GM23338 (cell line): ENCODE data around the gene SCN3A. TPM values are rescaled to one million over a fixed set of nuclear protein-coding genes. Genes with fewer than 3 reads are reported as not detected.

Experiments
- ATAC-seq: fragments of 200-7000 bp; cut with Tn5 transposase; 3 replicates; pipeline ENCODE4 v1.9.1; 2020
- DNase-seq: peaks from one replicate; pipeline ENCODE4 v3.0.0-alpha.2; 2015; ENCODE audit warnings: low spot score
- H2AFZ ChIP-seq: fragments of 200-600 bp; sonication (generic); 2 replicates; pipeline ENCODE4 v1.8.0; 2016; ENCODE audit warnings: antibody characterized with exemption, mild to moderate bottlenecking, moderate library complexity
- H3F3A ChIP-seq: fragments of 200-600 bp; sonication (generic); replicated peaks from 2 replicates; pipeline ENCODE4 v1.8.0; 2017; ENCODE audit warnings: antibody characterized with exemption, mixed run types, low read depth
- H3K27ac ChIP-seq: fragments of 200-600 bp; sonication (generic); 2 replicates; pipeline ENCODE4 v1.6.1; 2016; ENCODE audit warnings: low read depth
- H3K27me3 ChIP-seq: fragments of 200-600 bp; sonication (generic); 2 replicates; pipeline ENCODE4 v1.8.0; 2016; ENCODE audit warnings: mild to moderate bottlenecking, mixed run types, moderate library complexity; ENCODE audit not compliant: insufficient read depth
- H3K36me3 ChIP-seq: fragments of 200-600 bp; sonication (generic); 2 replicates; pipeline ENCODE4 v1.8.0; 2016; ENCODE audit warnings: mild to moderate bottlenecking; ENCODE audit not compliant: insufficient read depth
- H3K4me1 ChIP-seq: fragments of 200-600 bp; sonication (generic); 2 replicates; pipeline ENCODE4 v1.8.0; 2016; ENCODE audit warnings: mild to moderate bottlenecking, moderate library complexity; ENCODE audit not compliant: insufficient read depth
- H3K4me2 ChIP-seq: fragments of 200-600 bp; sonication (generic); 2 replicates; pipeline ENCODE4 v1.7.1; 2017; ENCODE audit warnings: mixed run types
- H3K4me3 ChIP-seq: fragments of 200-600 bp; sonication (generic); 2 replicates; pipeline ENCODE4 v1.6.1; 2016; ENCODE audit warnings: mixed run types
- H3K79me2 ChIP-seq: fragments of 200-600 bp; sonication (generic); replicated peaks from 2 replicates; pipeline ENCODE4 v1.8.0; 2017; ENCODE audit warnings: mild to moderate bottlenecking; ENCODE audit not compliant: insufficient read depth
- H3K9me2 ChIP-seq: fragments of 200-600 bp; sonication (generic); 2 replicates; pipeline ENCODE4 v1.8.0; 2017; ENCODE audit not compliant: insufficient read depth
- H4K20me1 ChIP-seq: fragments of 200-600 bp; sonication (generic); replicated peaks from 2 replicates; pipeline ENCODE4 v1.8.0; 2017; ENCODE audit warnings: mild to moderate bottlenecking; ENCODE audit not compliant: insufficient read depth
- H3K27ac Mint-ChIP-seq: 2 replicates; pipeline ENCODE4 v1.8.0; 2020; ENCODE audit warnings: inconsistent platforms, mild to moderate bottlenecking, moderate library complexity, mixed read lengths
- H3K27me3 Mint-ChIP-seq: 3 replicates; pipeline ENCODE4 v1.8.0; 2022; ENCODE audit warnings: low read depth, mild to moderate bottlenecking, moderate library complexity, mixed read lengths, inconsistent platforms; ENCODE audit not compliant: insufficient read depth, poor library complexity
- H3K36me3 Mint-ChIP-seq: 3 replicates; pipeline ENCODE4 v1.8.0; 2021; ENCODE audit warnings: low read depth, mild to moderate bottlenecking, inconsistent platforms, moderate library complexity, mixed read lengths
- H3K4me1 Mint-ChIP-seq: 3 replicates; pipeline ENCODE4 v1.8.0; 2020; ENCODE audit warnings: mild to moderate bottlenecking, inconsistent platforms, mixed read lengths
- H3K4me3 Mint-ChIP-seq: 3 replicates; pipeline ENCODE4 v1.8.0; 2021; ENCODE audit warnings: moderate library complexity, mild to moderate bottlenecking, inconsistent platforms, mixed read lengths
- H3K9me3 Mint-ChIP-seq: 3 replicates; pipeline ENCODE4 v1.8.0; 2020; ENCODE audit warnings: moderate library complexity, mild to moderate bottlenecking, inconsistent platforms, mixed read lengths
- ETS1 ChIP-seq: IDR thresholded peaks from 2 replicates; pipeline ENCODE4 v1.6.1; 2016; ENCODE audit warnings: antibody characterized with exemption
- EZH2 ChIP-seq: fragments of 200-600 bp; sonication (generic); IDR thresholded peaks from one replicate; pipeline ENCODE4 v1.8.0; 2017; ENCODE audit warnings: antibody characterized with exemption, mild to moderate bottlenecking, low read depth; ENCODE audit not compliant: unreplicated experiment
- EZH2phosphoT487 ChIP-seq: fragments of 200-600 bp; sonication (generic); IDR thresholded peaks from one replicate; pipeline ENCODE4 v1.8.1; 2018; ENCODE audit warnings: antibody characterized with exemption; ENCODE audit not compliant: unreplicated experiment
- STAT1 ChIP-seq: IDR thresholded peaks from one replicate; pipeline ENCODE4 v1.6.1; 2016; ENCODE audit warnings: antibody characterized with exemption; ENCODE audit not compliant: unreplicated experiment
- ZNF114 ChIP-seq: fragments of 250-450 bp; sonication (Bioruptor Pico); IDR thresholded peaks from 2 replicates; pipeline ENCODE4 v1.5.0; 2020; ENCODE audit warnings: mild to moderate bottlenecking, moderate library complexity
- polyA plus RNA-seq: library from polyadenylated mRNA; unstranded; fragments of >200 nt; fragmentation: Nextera tagmentation; extraction: Ambion mirVana; gene quantifications from 2 replicates; pipeline ENCODE4 v1.2.1, GENCODE V29; 2016
- total RNA-seq: library from RNA; depleted of rRNA; stranded (reverse); fragments of >200 nt; shearing (Covaris generic); gene quantifications from 2 replicates; pipeline ENCODE4 v1.2.3, GENCODE V29; 2014
- TF ChIP-seq, protein P1 (sequence below), 2 experiments: fragments of 200-600 bp in 1 of 2; sonication (generic) in 1 of 2; conservative IDR thresholded peaks; 2 replicates each; pipeline versions ENCODE4 v1.5.1 to v1.6.1; 2016 to 2017; ENCODE audit warnings: antibody characterized with exemption in 2 of 2, low read depth in 2 of 2, mild to moderate bottlenecking in 2 of 2, moderate library complexity in 1 of 2

The SCN3A gene
- total and polyA plus RNA-seq, 2 experiments from 2014 or later = 0.66 TPM; not detected in 1

- TF ChIP-seq, protein P1, sequence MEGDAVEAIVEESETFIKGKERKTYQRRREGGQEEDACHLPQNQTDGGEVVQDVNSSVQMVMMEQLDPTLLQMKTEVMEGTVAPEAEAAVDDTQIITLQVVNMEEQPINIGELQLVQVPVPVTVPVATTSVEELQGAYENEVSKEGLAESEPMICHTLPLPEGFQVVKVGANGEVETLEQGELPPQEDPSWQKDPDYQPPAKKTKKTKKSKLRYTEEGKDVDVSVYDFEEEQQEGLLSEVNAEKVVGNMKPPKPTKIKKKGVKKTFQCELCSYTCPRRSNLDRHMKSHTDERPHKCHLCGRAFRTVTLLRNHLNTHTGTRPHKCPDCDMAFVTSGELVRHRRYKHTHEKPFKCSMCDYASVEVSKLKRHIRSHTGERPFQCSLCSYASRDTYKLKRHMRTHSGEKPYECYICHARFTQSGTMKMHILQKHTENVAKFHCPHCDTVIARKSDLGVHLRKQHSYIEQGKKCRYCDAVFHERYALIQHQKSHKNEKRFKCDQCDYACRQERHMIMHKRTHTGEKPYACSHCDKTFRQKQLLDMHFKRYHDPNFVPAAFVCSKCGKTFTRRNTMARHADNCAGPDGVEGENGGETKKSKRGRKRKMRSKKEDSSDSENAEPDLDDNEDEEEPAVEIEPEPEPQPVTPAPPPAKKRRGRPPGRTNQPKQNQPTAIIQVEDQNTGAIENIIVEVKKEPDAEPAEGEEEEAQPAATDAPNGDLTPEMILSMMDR (conservative IDR thresholded peaks at IDR 0.05; ENCODE audit: low read depth in 2 of 2) = no peak
- TF ChIP-seq EZH2phosphoT487 (no peak), STAT1 (no peak), ETS1 (no peak)
Observed at GRCh38 chr2:165126244-165126643, 77.6 kb downstream of the SCN3A start (continued).

GRCh38 chr2:165122521-165122920, 81.3 kb downstream of the SCN3A start:
- no peaks in the 10 kb centered on the region for H3K4me1 Mint-ChIP-seq
- no peaks in the 10 kb centered on the region for H3F3A ChIP-seq
- ATAC-seq = no peak
- no peaks in the 10 kb centered on the region for H3K9me2 ChIP-seq
- no peak overlapping the region for H3K4me2 ChIP-seq
- no peaks in the 10 kb centered on the region for H3K36me3 Mint-ChIP-seq
- no peak for TF ChIP-seq ZNF114 (CRISPR knock-in tag)
- TF ChIP-seq, protein P1 (conservative IDR thresholded peaks at IDR 0.05; ENCODE audit: low read depth in 2 of 2) = no peak
- TF ChIP-seq ETS1 = no peak
- no peak for TF ChIP-seq EZH2phosphoT487
- TF ChIP-seq EZH2 = no peak
- H3K4me3 ChIP-seq = no peak overlapping the region
- no peaks in the 10 kb centered on the region for H3K36me3 ChIP-seq
- no peaks in the 10 kb centered on the region for H3K27me3 Mint-ChIP-seq
- no peaks in the 10 kb centered on the region for H3K79me2 ChIP-seq
- H3K27ac Mint-ChIP-seq = no peak overlapping the region
- H3K9me3 Mint-ChIP-seq = no peaks in the 10 kb centered on the region
- H3K4me1 ChIP-seq = no peaks in the 10 kb centered on the region
- DNase-seq = no peak
- H4K20me1 ChIP-seq = no peaks in the 10 kb centered on the region
- no peak overlapping the region for H3K4me3 Mint-ChIP-seq
- no peak overlapping the region for H3K27ac ChIP-seq
- no peak overlapping the region for H2AFZ ChIP-seq
- H3K27me3 ChIP-seq = no peaks in the 10 kb centered on the region
